Measurements from ENCODE around the gene IGF2BP3.

GRCh38 chr7:23306936-23307521 lies 163.3 kb downstream of the IGF2BP3 start:
- TF ChIP-seq ZNF174 (tag by site-specific recombination; IDR thresholded peaks at IDR 0.05) (no peak), ZEB2 (tag by site-specific recombination; IDR thresholded peaks at IDR 0.05) (no peak), REPIN1 (tag by site-specific recombination; IDR thresholded peaks at IDR 0.05; ENCODE audit: low read depth) (no peak), ZFP41 (tag by site-specific recombination; IDR thresholded peaks at IDR 0.05; ENCODE audit: borderline replicate concordance) (no peak), CTCF (tag by site-specific recombination; IDR thresholded peaks at IDR 0.05) (no peak)

All from HEK293 (cell line).